WTC11 (cell line): ENCODE measurements around the gene SCAF11. TPM values are rescaled to one million over a fixed set of nuclear protein-coding genes. Genes with fewer than 3 reads are reported as not detected.
"Not testable (repeated sequence)": the region's sequence is repeated elsewhere in the genome, so short reads cannot be mapped to it uniquely, and the experiment has no call there.

Experiments
- ATAC-seq: fragments of 200-7000 bp; cut with Tn5 transposase; 2 replicates; pipeline ENCODE4 v1.10.0; 2021; ENCODE audit warnings: mild to moderate bottlenecking, moderate library complexity
- CTCF ChIA-PET: fragments of 300-600 bp; sonication (Branson Sonifier 250); formaldehyde crosslinking; loops from one replicate; lab custom pipeline; 2021; ENCODE audit warnings: antibody characterized with exemption; lab: Charles Lee
- POLR2A ChIA-PET: fragments of 350-600 bp; sonication (Branson Sonifier 250); formaldehyde crosslinking; loops from one replicate; lab custom pipeline; 2021; ENCODE audit warnings: antibody characterized with exemption; lab: Charles Lee
- DNase-seq: peaks from one replicate; pipeline ENCODE4 v3.0.0; 2021; ENCODE audit warnings: low spot score
- H3K27ac Mint-ChIP-seq: 2 replicates; pipeline ENCODE4 v1.8.0; 2021; ENCODE audit warnings: mixed read lengths
- H3K27me3 Mint-ChIP-seq: 2 replicates; pipeline ENCODE4 v1.8.0; 2021; ENCODE audit warnings: low read depth, mild to moderate bottlenecking, moderate library complexity, mixed read lengths
- H3K36me3 Mint-ChIP-seq: 2 replicates; pipeline ENCODE4 v1.8.0; 2021; ENCODE audit warnings: mixed read lengths
- H3K4me1 Mint-ChIP-seq: 2 replicates; pipeline ENCODE4 v1.8.0; 2022; ENCODE audit warnings: mixed read lengths
- H3K4me3 Mint-ChIP-seq: 2 replicates; pipeline ENCODE4 v1.8.0; 2021; ENCODE audit warnings: mild to moderate bottlenecking, moderate library complexity, mixed read lengths
- H3K9me3 Mint-ChIP-seq: 2 replicates; pipeline ENCODE4 v1.8.0; 2021; ENCODE audit warnings: mixed read lengths
- ATF1 ChIP-seq: sonication (generic); formaldehyde crosslinking; IDR thresholded peaks from 2 replicates; pipeline ENCODE4 v1.8.1; 2023; ENCODE audit warnings: mild to moderate bottlenecking, moderate library complexity, missing genetic modification reagents
- MYBL2 ChIP-seq: sonication (generic); formaldehyde crosslinking; IDR thresholded peaks from 2 replicates; pipeline ENCODE4 v1.8.1; 2023; ENCODE audit warnings: mild to moderate bottlenecking, moderate library complexity, missing genetic modification reagents
- NFYB ChIP-seq: sonication (generic); formaldehyde crosslinking; conservative IDR thresholded peaks from 2 replicates; pipeline ENCODE4 v1.8.0; 2022; ENCODE audit warnings: low read depth, missing genetic modification reagents
- OVOL2 ChIP-seq: fragments of 250-450 bp; sonication (Bioruptor Pico); IDR thresholded peaks from 2 replicates; pipeline ENCODE4 v1.9.0; 2021; ENCODE audit warnings: mild to moderate bottlenecking, borderline replicate concordance
- TEAD1 ChIP-seq: sonication (generic); formaldehyde crosslinking; IDR thresholded peaks from 2 replicates; pipeline ENCODE4 v1.8.0; 2022; ENCODE audit warnings: mild to moderate bottlenecking, missing genetic modification reagents
- total RNA-seq: library from RNA; stranded (reverse); gene quantifications from 3 replicates; pipeline ENCODE4 v1.2.3, GENCODE V29; 2021
- TF ChIP-seq, protein P1 (sequence below): sonication (generic); formaldehyde crosslinking; IDR thresholded peaks from 2 replicates; pipeline ENCODE4 v1.8.1; 2023; ENCODE audit warnings: mild to moderate bottlenecking, missing genetic modification reagents, moderate library complexity
- TF ChIP-seq, protein P2 (sequence below): fragments of 250-450 bp; sonication (Bioruptor Pico); IDR thresholded peaks from 2 replicates; pipeline ENCODE4 v1.9.0; 2021; ENCODE audit warnings: mild to moderate bottlenecking, borderline replicate concordance
- TF ChIP-seq, protein P3 (sequence below): fragments of 250-450 bp; sonication (Bioruptor Pico); IDR thresholded peaks from 2 replicates; pipeline ENCODE4 v1.9.0; 2021; ENCODE audit warnings: mild to moderate bottlenecking
- TF ChIP-seq, protein P4 (sequence below): sonication (generic); formaldehyde crosslinking; IDR thresholded peaks from 2 replicates; pipeline ENCODE4 v1.8.1; 2022; ENCODE audit warnings: missing genetic modification reagents, borderline replicate concordance
- TF ChIP-seq, protein P5 (sequence below): sonication (generic); formaldehyde crosslinking; IDR thresholded peaks from 2 replicates; pipeline ENCODE4 v1.8.1; 2023; ENCODE audit warnings: mild to moderate bottlenecking, missing genetic modification reagents

The SCAF11 gene
- total RNA-seq, 1 experiment from 2014 or later, result 72.6 TPM

- Mint-ChIP-seq H3K27me3 (no peaks in the 10 kb centered on the region), H3K9me3 (peaks cover 64% of the 10 kb centered on the region), H3K36me3 (peaks cover 32% of the 10 kb centered on the region), H3K27ac (peak overlapping the region; percentile 10; the same call in 1 of the 2 replicates), H3K4me3 (no peak overlapping the region), H3K4me1 (peaks cover 17% of the 10 kb centered on the region)
- ATAC-seq (no peak), DNase-seq (no peak)
- CTCF ChIA-PET, result interaction anchor here (0.8 kb wide), 1 partner anchor 16 kb away, joined by 3 read pairs; no protein-coding TSS in a partner anchor
- POLR2A ChIA-PET, result no interaction called here
- no peak for TF ChIP-seq MYBL2 (CRISPR knock-in tag)
- no peak for TF ChIP-seq TEAD1 (CRISPR knock-in tag)
- TF ChIP-seq, protein P1, sequence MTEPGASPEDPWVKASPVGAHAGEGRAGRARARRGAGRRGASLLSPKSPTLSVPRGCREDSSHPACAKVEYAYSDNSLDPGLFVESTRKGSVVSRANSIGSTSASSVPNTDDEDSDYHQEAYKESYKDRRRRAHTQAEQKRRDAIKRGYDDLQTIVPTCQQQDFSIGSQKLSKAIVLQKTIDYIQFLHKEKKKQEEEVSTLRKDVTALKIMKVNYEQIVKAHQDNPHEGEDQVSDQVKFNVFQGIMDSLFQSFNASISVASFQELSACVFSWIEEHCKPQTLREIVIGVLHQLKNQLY (CRISPR knock-in tag), result no peak
- TF ChIP-seq, protein P2, sequence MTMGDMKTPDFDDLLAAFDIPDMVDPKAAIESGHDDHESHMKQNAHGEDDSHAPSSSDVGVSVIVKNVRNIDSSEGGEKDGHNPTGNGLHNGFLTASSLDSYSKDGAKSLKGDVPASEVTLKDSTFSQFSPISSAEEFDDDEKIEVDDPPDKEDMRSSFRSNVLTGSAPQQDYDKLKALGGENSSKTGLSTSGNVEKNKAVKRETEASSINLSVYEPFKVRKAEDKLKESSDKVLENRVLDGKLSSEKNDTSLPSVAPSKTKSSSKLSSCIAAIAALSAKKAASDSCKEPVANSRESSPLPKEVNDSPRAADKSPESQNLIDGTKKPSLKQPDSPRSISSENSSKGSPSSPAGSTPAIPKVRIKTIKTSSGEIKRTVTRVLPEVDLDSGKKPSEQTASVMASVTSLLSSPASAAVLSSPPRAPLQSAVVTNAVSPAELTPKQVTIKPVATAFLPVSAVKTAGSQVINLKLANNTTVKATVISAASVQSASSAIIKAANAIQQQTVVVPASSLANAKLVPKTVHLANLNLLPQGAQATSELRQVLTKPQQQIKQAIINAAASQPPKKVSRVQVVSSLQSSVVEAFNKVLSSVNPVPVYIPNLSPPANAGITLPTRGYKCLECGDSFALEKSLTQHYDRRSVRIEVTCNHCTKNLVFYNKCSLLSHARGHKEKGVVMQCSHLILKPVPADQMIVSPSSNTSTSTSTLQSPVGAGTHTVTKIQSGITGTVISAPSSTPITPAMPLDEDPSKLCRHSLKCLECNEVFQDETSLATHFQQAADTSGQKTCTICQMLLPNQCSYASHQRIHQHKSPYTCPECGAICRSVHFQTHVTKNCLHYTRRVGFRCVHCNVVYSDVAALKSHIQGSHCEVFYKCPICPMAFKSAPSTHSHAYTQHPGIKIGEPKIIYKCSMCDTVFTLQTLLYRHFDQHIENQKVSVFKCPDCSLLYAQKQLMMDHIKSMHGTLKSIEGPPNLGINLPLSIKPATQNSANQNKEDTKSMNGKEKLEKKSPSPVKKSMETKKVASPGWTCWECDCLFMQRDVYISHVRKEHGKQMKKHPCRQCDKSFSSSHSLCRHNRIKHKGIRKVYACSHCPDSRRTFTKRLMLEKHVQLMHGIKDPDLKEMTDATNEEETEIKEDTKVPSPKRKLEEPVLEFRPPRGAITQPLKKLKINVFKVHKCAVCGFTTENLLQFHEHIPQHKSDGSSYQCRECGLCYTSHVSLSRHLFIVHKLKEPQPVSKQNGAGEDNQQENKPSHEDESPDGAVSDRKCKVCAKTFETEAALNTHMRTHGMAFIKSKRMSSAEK (CRISPR knock-in tag), result no peak
- TF ChIP-seq, protein P3, sequence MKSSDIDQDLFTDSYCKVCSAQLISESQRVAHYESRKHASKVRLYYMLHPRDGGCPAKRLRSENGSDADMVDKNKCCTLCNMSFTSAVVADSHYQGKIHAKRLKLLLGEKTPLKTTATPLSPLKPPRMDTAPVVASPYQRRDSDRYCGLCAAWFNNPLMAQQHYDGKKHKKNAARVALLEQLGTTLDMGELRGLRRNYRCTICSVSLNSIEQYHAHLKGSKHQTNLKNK (CRISPR knock-in tag), result no peak
- no peak for TF ChIP-seq NFYB
- TF ChIP-seq, protein P4, sequence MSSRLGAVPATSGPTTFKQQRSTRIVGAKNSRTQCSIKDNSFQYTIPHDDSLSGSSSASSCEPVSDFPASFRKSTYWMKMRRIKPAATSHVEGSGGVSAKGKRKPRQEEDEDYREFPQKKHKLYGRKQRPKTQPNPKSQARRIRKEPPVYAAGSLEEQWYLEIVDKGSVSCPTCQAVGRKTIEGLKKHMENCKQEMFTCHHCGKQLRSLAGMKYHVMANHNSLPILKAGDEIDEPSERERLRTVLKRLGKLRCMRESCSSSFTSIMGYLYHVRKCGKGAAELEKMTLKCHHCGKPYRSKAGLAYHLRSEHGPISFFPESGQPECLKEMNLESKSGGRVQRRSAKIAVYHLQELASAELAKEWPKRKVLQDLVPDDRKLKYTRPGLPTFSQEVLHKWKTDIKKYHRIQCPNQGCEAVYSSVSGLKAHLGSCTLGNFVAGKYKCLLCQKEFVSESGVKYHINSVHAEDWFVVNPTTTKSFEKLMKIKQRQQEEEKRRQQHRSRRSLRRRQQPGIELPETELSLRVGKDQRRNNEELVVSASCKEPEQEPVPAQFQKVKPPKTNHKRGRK, result no peak
- no peak for TF ChIP-seq OVOL2 (CRISPR knock-in tag)
- TF ChIP-seq, protein P5, sequence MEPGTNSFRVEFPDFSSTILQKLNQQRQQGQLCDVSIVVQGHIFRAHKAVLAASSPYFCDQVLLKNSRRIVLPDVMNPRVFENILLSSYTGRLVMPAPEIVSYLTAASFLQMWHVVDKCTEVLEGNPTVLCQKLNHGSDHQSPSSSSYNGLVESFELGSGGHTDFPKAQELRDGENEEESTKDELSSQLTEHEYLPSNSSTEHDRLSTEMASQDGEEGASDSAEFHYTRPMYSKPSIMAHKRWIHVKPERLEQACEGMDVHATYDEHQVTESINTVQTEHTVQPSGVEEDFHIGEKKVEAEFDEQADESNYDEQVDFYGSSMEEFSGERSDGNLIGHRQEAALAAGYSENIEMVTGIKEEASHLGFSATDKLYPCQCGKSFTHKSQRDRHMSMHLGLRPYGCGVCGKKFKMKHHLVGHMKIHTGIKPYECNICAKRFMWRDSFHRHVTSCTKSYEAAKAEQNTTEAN (CRISPR knock-in tag), result no peak
- TF ChIP-seq ATF1, result no peak
Measured at GRCh38 chr12:46020768-46021167, 30.4 kb upstream of the SCAF11 start.

DNA sequence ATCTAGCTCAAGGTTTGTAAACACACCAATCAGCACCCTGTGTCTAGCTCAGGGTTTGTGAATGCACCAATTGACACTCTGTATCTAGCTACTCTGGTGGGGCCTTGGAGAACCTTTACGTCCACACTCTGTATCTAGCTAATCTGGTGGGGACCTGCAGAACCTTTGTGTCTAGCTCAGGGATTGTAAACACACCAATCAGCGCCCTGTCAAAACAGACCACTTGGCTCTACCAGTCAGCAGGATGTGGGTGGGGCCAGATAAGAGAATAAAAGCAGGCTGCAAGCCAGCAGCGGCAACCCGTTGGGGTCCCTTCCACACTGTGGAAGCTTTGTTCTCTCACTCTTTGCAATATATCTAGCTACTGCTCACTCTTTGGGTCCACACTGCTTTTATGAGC is 28.3 kb upstream of the SCAF11 start:
- H3K4me3 Mint-ChIP-seq, POLR2A ChIA-PET, CTCF ChIA-PET, DNase-seq, H3K27me3 Mint-ChIP-seq, ATAC-seq, H3K27ac Mint-ChIP-seq: not testable (repeated sequence)
- Mint-ChIP-seq H3K9me3 (peaks cover 54% of the 10 kb centered on the region), H3K36me3 (peaks cover 28% of the 10 kb centered on the region), H3K4me1 (peaks cover 17% of the 10 kb centered on the region)

DNA sequence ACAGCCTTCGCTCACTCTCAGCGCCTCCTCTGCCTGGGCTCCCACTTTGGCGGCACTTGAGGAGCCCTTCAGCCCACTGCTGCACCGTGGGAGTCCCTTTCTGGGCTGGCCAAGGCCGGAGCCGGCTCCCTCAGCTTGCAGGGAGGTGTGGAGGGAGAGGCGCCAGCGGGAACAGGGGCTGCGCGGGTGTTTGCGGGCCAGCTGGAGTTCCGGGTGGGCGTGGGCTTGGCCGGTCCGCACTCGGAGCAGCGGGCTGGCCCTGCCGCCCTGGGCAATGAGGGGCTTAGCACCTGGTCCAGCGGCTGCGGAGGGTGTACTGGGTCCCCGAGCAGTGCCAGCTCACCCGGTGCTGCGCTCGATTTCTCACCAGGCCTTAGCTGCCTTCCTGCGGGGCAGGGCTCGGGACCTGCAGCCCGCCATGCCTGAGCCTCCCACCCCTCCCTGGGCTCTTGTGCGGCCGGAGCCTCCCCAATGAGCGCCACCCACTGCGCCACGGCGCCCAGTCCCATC is 27.5 kb upstream of the SCAF11 start:
- POLR2A ChIA-PET, H3K27ac Mint-ChIP-seq, ATAC-seq, H3K27me3 Mint-ChIP-seq, CTCF ChIA-PET, H3K4me3 Mint-ChIP-seq, DNase-seq: not testable (repeated sequence)
- Mint-ChIP-seq H3K4me1 (peaks cover 17% of the 10 kb centered on the region), H3K36me3 (peaks cover 28% of the 10 kb centered on the region), H3K9me3 (peaks cover 53% of the 10 kb centered on the region)
